K562 (cell line): Measurements from ENCODE around the gene CNTF. TPM values are rescaled to one million over a fixed set of nuclear protein-coding genes. Genes with fewer than 3 reads are reported as not detected.

ENCODE experiments used
- BACH1 ChIP-seq: fragments of 200-800 bp; sonication (Bioruptor generic); IDR thresholded peaks from 2 replicates; pipeline ENCODE4 v1.6.1; 2016; ENCODE audit warnings: missing genetic modification characterization, missing compliant biosample characterization
- BRF2 ChIP-seq: IDR thresholded peaks from 3 replicates; pipeline ENCODE4 v1.6.1; 2011; ENCODE audit warnings: borderline replicate concordance, mild to moderate bottlenecking; ENCODE audit not compliant: insufficient read length, insufficient read depth
- ETS2 ChIP-seq: IDR thresholded peaks from 2 replicates; pipeline ENCODE4 v1.6.1; 2016; ENCODE audit warnings: borderline replicate concordance, missing genetic modification characterization, mild to moderate bottlenecking, moderate library complexity, missing compliant biosample characterization; ENCODE audit not compliant: poor library complexity, severe bottlenecking
- EZH2 ChIP-seq: IDR thresholded peaks from 2 replicates; pipeline ENCODE4 v1.6.1; 2012; ENCODE audit warnings: low read depth, mild to moderate bottlenecking, inconsistent platforms, low read length, borderline replicate concordance
- FOXP4 ChIP-seq: sonication (generic); formaldehyde crosslinking; IDR thresholded peaks from 2 replicates; pipeline ENCODE4 v1.8.0; 2022; ENCODE audit warnings: mild to moderate bottlenecking, missing genetic modification reagents, borderline replicate concordance
- HOXB6 ChIP-seq: fragments of 250-450 bp; sonication (Bioruptor Pico); IDR thresholded peaks from 2 replicates; pipeline ENCODE4 v1.5.1; 2022; ENCODE audit warnings: mild to moderate bottlenecking, borderline replicate concordance
- MAFG ChIP-seq: fragments of 450-650 bp; conservative IDR thresholded peaks from 2 replicates; pipeline ENCODE4 v1.6.1; 2016; ENCODE audit warnings: missing genetic modification characterization, missing compliant biosample characterization
- MECOM ChIP-seq: fragments of 250-450 bp; sonication (Bioruptor Pico); IDR thresholded peaks from 2 replicates; pipeline ENCODE4 v1.8.0; 2022; ENCODE audit warnings: inconsistent platforms
- PTRF ChIP-seq: fragments of 450-650 bp; IDR thresholded peaks from 2 replicates; pipeline ENCODE4 v1.6.1; 2016; ENCODE audit warnings: mild to moderate bottlenecking, missing genetic modification characterization, missing compliant biosample characterization
- RNF2 ChIP-seq: sonication (generic); IDR thresholded peaks from 2 replicates; pipeline ENCODE4 v1.6.1; 2016
- STAG1 ChIP-seq: sonication (generic); formaldehyde crosslinking; IDR thresholded peaks from 2 replicates; pipeline ENCODE4 v1.5.0; 2020; ENCODE audit warnings: missing genetic modification reagents, borderline replicate concordance
- TSC22D4 ChIP-seq: fragments of 450-650 bp; IDR thresholded peaks from 2 replicates; pipeline ENCODE4 v1.6.1; 2016; ENCODE audit warnings: missing genetic modification characterization, missing biosample characterization, control low read depth
- ZNF121 ChIP-seq: sonication (generic); formaldehyde crosslinking; conservative IDR thresholded peaks from 2 replicates; pipeline ENCODE4 v1.8.0; 2022; ENCODE audit warnings: missing genetic modification reagents
- ZNF3 ChIP-seq: fragments of 250-450 bp; sonication (Bioruptor Pico); IDR thresholded peaks from 2 replicates; pipeline ENCODE4 v1.5.0; 2021; ENCODE audit warnings: mild to moderate bottlenecking, moderate library complexity
- ZNF644 ChIP-seq: fragments of 200-800 bp; sonication (Bioruptor generic); IDR thresholded peaks from 2 replicates; pipeline ENCODE4 v1.6.1; 2016; ENCODE audit warnings: low read depth, missing genetic modification characterization, missing compliant biosample characterization
- polyA plus RNA-seq, 8 experiments: library from polyadenylated mRNA; depleted of rRNA in 4 of 8; stranded (reverse) in 5 of 8; unstranded in 3 of 8; fragments of >200 nt; fragmentation: Nextera tagmentation in 2 of 8; fragmentation: Illumina TruSeq in 1 of 8; extraction: Ambion mirVana in 2 of 8; extraction: Trizol in 1 of 8; gene quantifications; 2 replicates each; pipeline versions ENCODE4 v1.2.1 to v1.2.3, GENCODE V29; 2011 to 2014; ENCODE audit warnings: inconsistent platforms in 1 of 8, missing spikeins in 1 of 8
- total RNA-seq, 7 experiments: library from RNA; depleted of rRNA in 6 of 7; stranded (reverse); fragments of >200 nt in 6 of 7; fragmentation: Illumina TruSeq in 2 of 7; extraction: Trizol in 2 of 7; gene quantifications; 2 replicates each; pipeline versions ENCODE4 v1.2.1 to v1.2.3, GENCODE V29; 2011 to 2021; ENCODE audit warnings: low replicate concordance in 1 of 7
- TF ChIP-seq, protein P1 (sequence below): IDR thresholded peaks from 2 replicates; pipeline ENCODE4 v1.6.1; 2016; ENCODE audit warnings: missing genetic modification characterization, missing compliant biosample characterization
- TF ChIP-seq, protein P2 (sequence below): sonication (generic); formaldehyde crosslinking; IDR thresholded peaks from 2 replicates; pipeline ENCODE4 v1.8.0; 2022; ENCODE audit warnings: mild to moderate bottlenecking, missing genetic modification reagents

The CNTF gene
- total and polyA plus RNA-seq, 9 of the 15 experiments (the other 6 are each of a cell fraction or from before 2014, with no cell fraction given), result 0.17 to 5.0 (median 2.3) TPM

DNA sequence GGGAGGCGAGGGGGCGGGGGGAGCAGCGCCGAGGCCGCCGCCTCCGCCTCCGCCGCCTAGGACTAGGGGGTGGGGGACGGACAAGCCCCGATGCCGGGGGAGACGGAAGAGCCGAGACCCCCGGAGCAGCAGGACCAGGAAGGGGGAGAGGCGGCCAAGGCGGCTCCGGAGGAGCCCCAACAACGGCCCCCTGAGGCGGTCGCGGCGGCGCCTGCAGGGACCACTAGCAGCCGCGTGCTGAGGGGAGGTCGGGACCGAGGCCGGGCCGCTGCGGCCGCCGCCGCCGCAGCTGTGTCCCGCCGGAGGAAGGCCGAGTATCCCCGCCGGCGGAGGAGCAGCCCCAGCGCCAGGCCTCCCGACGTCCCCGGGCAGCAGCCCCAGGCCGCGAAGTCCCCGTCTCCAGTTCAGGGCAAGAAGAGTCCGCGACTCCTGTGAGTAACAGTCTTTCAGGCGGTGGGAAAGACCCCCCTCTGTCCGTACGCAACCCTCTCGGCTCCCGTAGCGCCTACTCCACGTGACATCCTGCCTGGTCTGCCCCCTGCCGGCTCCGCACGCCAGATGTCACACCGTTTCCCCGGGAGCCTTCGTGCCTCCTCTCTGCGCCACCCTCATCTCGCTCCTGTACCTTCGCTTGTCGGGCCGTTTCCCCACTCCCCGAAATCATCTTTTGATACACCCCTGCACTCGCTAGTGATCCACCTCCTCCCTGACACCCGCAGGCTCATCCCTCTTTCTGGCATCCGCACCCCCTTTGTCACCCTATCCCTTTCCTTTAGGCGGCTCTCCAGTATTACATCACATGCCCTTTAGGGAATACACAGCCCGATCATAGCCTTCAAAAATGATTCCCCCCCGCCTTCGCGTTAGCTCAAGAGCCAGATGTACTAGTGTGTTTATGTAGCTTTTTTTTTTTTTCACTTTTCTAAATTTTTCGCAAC is 43.0 kb upstream of the CNTF start (continued):
- TF ChIP-seq BRF2 (no peak), PTRF (tag) (no peak), TSC22D4 (tag) (no peak), RNF2 (peak; percentile 80), ETS2 (peak; percentile 40), ZNF3 (CRISPR knock-in tag) (no peak), BACH1 (no peak), STAG1 (no peak), MECOM (CRISPR knock-in tag) (no peak), FOXP4 (CRISPR knock-in tag) (peak; percentile 8; the same call in 1 of the 2 replicates), EZH2 (no peak), ZNF644 (no peak), MAFG (no peak), HOXB6 (no peak), ZNF121 (CRISPR knock-in tag) (no peak)
- TF ChIP-seq, protein P1, sequence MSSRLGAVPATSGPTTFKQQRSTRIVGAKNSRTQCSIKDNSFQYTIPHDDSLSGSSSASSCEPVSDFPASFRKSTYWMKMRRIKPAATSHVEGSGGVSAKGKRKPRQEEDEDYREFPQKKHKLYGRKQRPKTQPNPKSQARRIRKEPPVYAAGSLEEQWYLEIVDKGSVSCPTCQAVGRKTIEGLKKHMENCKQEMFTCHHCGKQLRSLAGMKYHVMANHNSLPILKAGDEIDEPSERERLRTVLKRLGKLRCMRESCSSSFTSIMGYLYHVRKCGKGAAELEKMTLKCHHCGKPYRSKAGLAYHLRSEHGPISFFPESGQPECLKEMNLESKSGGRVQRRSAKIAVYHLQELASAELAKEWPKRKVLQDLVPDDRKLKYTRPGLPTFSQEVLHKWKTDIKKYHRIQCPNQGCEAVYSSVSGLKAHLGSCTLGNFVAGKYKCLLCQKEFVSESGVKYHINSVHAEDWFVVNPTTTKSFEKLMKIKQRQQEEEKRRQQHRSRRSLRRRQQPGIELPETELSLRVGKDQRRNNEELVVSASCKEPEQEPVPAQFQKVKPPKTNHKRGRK, result no peak
- TF ChIP-seq, protein P2, sequence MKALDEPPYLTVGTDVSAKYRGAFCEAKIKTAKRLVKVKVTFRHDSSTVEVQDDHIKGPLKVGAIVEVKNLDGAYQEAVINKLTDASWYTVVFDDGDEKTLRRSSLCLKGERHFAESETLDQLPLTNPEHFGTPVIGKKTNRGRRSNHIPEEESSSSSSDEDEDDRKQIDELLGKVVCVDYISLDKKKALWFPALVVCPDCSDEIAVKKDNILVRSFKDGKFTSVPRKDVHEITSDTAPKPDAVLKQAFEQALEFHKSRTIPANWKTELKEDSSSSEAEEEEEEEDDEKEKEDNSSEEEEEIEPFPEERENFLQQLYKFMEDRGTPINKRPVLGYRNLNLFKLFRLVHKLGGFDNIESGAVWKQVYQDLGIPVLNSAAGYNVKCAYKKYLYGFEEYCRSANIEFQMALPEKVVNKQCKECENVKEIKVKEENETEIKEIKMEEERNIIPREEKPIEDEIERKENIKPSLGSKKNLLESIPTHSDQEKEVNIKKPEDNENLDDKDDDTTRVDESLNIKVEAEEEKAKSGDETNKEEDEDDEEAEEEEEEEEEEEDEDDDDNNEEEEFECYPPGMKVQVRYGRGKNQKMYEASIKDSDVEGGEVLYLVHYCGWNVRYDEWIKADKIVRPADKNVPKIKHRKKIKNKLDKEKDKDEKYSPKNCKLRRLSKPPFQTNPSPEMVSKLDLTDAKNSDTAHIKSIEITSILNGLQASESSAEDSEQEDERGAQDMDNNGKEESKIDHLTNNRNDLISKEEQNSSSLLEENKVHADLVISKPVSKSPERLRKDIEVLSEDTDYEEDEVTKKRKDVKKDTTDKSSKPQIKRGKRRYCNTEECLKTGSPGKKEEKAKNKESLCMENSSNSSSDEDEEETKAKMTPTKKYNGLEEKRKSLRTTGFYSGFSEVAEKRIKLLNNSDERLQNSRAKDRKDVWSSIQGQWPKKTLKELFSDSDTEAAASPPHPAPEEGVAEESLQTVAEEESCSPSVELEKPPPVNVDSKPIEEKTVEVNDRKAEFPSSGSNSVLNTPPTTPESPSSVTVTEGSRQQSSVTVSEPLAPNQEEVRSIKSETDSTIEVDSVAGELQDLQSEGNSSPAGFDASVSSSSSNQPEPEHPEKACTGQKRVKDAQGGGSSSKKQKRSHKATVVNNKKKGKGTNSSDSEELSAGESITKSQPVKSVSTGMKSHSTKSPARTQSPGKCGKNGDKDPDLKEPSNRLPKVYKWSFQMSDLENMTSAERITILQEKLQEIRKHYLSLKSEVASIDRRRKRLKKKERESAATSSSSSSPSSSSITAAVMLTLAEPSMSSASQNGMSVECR (CRISPR knock-in tag), result peak; percentile 96
